ENCODE results near the gene STK25. TPM values are rescaled to one million over a fixed set of nuclear protein-coding genes. Genes with fewer than 3 reads are reported as not detected.
A peak's percentile ranks its signal among the peaks of the same experiment; 100 is the strongest.

STK25 gene
- total RNA-seq, result 240 and 367 TPM in 2 replicates

DNA sequence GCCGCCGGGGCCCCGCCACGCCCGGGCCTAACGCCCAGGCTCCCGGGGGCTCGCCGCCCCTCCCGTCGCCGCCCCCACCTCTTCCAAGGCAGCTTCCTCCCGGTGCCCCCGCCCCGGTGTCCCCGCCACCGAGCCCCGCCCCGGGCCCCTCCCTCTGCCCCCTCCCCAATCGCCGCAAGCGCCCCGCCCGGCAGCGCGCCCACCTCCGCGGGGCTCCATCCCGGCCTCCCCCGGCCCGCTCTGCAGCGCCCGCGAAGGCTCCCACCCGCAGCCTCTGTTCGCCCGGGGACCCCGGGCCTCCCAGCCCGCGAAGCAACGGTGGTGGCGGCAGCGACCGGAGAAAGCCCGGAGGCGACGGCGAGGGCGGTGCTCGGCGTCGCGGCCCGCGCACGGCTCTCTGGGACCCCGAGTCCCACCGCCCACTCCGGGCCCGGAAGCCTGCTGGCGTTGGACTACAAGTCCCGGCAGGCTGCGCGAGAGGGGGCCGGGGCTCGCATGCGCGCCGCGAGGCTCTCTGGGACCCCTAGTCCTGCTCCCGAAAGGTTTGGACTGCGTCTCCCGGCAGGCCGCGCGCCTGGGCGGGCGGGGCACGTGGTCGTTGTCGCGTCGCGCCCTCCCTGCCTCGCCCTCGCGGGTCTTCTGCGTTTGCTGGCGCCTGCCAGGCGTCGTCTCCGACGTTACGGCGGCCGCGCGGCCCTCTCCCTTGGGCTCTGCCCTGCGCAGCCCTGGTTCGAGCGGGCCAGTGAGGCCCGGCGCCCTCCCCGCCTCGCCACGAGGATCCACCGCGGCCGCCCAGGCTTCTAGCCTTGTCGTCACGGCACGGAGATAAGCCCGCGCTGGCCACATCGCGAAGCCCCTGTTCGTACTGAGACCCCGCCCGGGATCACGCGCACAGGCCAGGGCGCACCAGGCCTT is at the start of gene STK25:
Gene STK25 (minus strand): TSS at position 345 of the 915 bp plus-strand sequence. CDS start 549 bp downstream, outside the sequence.
- DNase-seq (ENCODE audit: low read depth in 2 of 2), result peak; percentile 99

DNA sequence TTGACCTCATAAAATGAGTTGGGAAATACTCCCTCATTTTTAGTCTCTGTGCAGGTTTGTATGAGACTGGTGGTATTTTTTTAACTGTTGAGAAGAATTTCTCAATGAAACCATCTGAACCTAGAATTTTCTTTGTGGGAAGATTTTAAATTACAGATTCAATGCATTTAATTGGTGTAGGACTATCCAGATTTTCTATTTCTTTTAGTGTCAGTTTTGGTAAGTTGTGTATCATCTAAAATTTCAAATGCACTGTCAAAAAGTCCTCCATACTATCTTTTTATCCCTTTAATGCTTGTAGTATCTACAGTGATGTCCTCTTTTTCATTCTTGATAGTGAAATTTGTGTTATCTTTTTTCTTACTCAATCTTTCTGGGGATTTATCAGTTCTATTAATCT is 48.4 kb upstream of the STK25 start:
- DNase-seq (ENCODE audit: low read depth in 2 of 2), result no peak

DNA sequence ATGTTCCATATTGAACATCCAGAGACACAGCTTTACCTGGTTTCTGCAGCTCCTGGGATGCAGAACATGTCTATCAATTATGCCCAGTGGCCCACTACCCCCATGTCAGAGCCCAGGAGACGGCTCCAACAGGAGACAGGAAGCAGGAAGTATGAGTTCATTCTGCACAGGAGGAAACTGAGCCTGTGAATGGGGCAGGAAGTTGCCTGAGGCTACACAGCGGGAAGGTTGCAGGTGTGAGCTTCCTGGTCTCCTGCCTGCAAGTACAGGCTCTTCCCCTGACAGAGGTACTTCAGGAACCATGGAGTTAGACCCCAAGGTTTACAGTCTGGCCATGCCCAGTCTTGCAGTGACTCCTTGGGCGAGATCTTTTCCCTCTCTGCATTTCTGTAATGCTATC is 47.3 kb upstream of the STK25 start:
- no peak for DNase-seq (ENCODE audit: low read depth in 2 of 2)

DNA sequence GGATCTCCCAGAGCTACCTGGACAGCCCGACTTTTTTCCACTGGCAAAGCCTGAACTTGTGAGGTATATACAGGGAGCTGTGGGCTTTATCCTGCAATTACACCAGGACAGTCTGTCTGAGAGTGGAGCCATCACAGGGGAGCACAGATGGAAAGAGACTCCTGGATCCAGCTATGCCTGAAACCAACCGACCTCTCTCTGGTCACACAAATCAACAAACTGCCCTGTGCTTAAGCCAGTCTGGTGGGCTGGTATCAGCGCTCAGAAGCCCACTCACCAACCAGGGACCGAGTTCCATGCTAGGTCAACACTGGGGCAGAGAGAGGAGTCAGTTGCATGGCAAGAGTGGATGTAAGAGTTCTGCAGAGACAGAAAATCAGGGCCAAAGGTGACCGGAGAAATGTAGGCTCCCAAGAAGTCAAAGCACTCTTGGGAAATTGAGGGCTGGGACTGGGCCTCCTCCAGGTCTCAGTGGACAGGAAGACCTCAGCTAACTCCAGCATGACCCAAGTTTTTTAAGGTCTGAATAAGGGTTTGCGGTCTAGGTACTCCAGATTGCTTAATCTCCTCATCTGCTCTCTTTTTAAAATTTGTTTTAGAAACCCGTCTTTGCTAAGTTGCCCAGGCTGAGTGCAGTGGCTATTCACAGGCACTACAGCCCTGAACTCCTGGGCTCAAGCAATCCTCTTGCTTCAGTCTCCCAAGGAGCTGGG is 46.4 kb upstream of the STK25 start:
- no peak for DNase-seq (ENCODE audit: low read depth in 2 of 2)

DNA sequence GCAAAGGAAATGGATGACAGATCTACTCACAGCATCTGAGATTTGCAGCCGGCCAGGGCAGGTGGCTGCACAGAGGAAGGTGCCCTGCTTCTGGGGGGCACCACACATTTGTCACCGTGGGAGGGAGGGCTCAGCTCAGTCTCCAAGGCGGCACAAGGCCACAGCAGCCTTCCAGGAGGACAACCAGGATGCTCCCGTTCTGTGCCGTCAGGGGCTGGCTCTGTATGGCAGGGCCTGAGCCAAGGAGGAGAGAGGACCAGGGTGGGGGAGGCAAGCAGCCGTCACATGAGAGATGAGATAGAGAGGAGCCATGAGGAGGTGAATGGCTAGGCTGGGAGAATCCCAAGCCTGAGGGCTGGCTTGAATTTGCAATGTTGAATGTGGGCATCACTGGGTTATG is 45.6 kb upstream of the STK25 start:
- DNase-seq (ENCODE audit: low read depth in 2 of 2), result no peak

DNA sequence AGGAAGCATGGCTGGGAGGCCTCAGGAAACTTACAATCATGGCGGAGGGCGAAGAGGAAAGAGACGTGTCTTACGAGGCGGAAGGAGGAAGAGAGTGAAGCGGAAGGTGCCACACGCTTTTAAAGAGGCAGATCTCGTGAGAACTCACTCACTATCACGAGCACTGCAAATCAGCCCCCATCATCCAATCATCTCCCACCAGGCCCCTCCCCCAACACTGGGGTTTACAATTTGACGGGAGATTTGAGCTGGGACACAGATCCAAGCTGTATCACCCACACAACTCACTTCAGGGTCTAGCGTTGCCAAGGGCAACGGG is 45.1 kb upstream of the STK25 start:
- DNase-seq (ENCODE audit: low read depth in 2 of 2), result no peak

DNA sequence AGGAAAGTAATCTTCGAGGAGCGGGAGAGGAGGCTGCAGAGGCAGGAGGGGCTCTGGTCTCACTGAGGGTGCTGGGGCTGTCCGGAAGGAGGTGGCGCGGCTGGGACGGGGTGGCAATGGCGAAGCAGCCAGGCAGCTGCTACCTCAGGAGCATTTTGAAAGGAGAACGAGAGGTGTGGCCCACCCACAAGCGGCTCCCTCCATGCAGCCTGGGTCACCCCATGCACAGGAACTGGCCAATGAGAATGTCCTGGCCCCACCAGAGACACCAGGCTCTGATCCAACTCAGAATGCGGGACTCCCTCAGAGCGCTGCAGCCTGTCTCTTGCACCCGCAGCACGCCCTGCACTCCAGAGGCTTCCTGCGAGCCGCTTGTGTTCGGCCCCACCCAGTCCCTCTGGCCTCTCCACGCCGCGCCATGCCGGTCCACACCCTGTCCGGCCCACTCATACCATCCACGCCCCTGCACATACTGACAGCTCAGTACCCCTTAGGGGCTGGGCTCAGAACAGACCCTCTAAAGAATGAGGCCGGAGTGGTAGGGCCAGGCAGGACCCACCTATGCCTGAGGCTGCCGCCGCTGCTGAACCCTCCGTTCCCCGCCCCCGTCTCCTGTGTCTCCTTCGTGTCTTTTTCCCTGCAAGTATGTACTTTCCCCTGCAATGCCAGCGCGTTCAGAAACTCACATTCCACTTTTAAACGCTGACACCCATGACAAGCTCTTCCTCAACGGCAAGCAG is 43.8 kb upstream of the STK25 start:
- DNase-seq (ENCODE audit: low read depth in 2 of 2), result no peak

DNA sequence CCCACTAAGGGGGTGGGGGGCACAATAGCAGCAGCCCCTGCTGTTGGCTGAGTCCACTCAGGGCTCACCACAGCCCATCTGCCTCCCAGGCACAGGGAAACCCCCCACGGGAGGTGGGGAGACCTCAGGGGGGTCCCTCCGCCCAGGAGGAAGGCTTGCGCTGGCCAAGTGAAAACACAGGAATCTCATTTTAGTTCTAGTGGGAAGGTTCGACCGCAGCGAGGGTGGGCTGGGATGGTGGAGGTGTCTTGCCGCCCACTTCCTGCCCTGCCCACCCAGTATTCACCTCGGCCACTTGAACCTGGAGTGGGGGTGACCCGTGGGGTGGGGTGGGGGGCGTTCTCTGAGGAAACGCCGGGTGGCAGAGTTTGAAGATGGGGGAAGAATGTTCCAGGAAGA is 43.2 kb upstream of the STK25 start:
- no peak for DNase-seq (ENCODE audit: low read depth in 2 of 2)

DNA sequence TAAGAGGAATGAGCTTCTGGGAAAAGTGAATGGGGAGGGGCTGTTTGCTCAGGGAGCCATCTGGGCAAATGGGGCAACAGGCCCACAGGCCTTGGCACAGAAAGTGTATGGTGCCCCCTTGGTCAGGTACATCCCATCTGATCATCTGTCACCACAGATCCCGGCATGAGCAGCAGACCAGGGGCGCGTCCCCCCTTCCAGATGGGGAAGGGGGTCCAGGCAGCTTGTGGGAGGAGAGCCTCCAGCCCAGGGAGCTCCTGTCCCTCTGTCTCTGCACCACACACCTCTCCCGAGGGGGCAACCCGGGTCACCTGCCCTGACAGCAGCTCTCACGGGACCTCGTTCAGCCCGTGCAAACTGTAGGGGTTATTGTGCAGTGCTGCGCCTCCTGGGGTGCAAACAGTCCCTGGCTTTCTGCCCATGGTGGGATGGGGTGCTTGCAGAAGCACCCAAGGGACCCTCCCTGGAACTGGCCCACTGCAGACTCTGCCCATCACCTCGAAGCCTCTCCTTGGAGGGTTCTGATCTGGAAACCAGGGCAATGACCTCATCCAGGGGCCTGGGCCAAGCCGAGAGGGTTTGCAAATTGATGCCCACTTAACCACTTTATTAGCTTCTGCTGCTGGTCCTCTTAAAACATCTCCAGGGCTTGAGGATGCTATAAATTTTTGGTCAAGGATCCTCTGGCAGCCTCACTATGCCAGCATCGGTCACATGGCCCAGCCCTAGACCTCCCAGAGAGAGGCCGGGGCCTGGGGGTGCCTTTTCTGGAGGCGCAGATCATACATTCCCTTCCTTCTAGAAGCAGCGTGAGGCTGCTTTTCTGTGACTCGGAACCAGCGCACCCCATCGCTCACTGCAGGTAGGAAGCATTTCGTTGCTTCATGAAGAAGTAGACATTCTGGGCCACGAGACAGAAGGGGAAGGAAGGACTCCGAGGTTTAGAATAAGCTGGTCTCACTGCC is 42.5 kb upstream of the STK25 start:
- DNase-seq (ENCODE audit: low read depth in 2 of 2), result no peak

DNA sequence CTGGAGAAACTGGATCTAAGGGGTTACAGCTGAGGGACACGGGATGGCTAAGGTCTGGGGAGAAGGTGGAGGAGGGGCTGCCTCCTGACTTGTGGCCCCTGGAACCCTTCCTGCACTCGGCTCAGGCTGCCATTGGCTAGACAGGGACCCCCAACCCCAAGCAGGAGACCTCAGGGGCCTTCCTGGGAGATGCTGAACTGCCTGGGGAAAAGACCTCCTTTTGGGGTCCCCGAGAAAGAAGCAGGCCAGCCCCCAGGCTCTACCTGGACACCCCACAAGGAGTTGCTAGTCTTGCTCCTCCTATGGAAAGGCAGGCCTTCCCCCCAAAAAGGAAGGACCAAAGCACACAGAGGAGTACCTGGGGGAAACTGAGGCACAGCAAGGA is 40.1 kb upstream of the STK25 start:
- DNase-seq (ENCODE audit: low read depth in 2 of 2), result no peak

DNA sequence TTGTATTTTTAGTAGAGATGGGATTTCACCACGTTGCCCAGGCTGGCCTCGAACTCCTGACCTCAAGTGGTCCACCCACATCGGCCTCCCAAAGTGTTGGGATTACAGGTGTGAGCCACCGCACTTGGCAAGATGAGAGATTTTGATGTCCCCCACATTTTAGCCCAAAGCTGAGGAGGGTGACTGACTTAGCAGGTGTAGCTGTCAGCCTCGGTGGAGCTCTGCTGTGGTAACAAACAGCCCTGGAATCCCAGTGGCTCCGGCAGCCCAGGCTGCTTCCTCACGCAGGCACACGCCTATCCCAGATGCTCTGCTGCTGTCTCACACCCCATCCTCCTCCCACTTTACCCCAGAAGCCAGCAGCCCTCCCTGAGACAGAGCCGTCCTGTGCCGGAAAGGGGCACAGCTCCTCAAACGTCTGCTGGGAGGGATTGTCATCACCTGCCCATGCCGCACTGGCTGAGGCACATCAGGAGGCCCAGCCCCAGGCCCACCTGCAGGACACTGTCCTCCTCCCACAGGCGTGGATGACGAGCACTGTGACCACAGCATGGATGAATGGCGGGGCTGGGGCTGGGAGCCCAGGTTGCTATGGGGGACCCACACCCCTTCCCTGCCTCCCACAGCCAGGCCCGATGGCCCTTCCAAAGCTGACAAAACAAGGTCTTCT is 39.5 kb upstream of the STK25 start:
- no peak for DNase-seq (ENCODE audit: low read depth in 2 of 2)

DNA sequence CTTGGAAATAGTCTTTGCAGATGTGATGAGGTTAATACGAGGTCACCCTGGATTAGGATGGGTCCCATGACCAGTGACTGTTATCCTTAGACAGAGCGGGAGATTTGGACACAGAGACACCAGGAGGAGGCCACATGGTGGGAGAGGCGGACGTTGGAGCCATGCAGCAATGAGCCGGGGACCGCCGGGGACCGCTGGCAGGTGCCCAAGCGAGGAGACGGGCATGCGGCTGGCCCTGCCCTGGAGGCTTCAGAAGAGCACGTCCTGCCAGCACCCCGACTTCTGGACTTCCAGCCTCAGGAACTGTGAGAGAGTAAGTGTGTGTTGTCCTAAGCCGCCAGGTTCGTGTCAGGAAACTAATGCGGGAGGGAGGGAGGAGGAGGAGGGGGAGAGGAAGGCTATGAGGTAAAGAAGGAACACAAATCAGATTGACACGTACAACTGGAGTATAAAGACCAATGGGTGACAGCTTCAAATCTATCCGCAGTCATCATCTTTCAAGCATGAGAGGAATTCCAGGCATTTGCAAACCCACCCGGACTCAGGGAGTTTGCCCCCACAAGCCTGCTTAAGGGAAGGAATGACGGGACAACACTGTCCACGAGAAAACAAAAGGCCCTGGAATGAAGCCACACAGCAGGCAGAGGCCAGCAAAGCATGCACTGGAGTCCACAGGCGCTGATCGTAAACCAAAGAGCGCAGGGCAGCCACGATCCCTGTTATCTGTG is 38.6 kb upstream of the STK25 start:
- peak; percentile 84 to 92 for DNase-seq (ENCODE audit: low read depth in 2 of 2)

DNA sequence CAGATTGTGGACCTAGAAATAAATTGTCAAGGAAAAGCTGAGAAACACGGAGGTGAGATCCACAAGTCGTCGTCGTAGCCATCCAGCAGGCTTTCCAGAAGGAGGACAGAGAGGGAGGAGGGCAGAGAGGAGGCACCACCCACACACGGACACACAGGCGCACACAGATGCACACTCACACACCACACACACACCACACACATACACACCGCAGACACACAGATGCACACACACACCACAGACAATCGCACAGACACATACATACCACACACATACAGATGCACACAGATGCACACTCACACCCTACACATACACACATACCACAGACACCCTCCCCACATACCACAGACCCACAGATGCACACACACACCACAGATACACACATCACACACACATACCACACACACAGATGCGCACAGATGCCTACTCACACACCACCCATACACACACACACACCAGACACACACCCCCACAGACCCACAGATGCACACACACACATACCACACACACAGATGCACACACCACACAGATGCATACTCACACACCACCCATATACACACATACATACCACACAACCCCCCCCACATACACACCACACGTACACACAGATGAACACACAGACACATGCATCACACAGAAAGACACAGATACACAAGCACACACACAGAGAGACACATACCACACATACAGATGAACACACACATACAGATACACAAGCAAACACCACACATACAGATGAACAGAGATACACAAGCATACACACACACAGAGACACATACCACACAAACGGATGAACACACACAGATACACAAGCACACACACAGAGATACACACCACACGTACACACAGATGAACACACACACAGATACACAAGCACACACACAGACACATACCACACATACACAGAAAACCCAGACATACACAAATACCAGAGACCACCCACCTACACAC is 37.4 kb upstream of the STK25 start:
- peak in 1 of 2 donors; percentile 43 for DNase-seq (ENCODE audit: low read depth in 2 of 2)

DNA sequence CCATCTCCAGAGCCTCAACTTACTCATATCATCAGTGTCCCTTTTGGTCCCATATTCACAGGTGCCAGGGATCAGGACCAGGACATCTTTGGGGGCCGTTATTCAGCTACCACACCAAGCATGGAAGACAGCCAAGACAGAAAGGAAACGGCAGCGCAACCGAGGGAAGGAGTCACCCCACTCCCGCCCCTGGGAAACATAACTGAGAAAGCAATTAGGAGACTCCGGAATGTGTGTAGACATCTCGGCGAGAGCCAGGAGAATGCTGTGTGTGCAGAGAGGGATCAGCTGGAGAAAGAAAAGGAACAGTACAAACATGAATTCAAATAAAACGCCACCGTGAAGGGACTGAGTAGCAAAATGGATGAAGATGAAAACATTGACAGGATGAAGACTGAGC is 36.7 kb upstream of the STK25 start:
- peak in 1 of 2 donors; percentile 86 for DNase-seq (ENCODE audit: low read depth in 2 of 2)

DNA sequence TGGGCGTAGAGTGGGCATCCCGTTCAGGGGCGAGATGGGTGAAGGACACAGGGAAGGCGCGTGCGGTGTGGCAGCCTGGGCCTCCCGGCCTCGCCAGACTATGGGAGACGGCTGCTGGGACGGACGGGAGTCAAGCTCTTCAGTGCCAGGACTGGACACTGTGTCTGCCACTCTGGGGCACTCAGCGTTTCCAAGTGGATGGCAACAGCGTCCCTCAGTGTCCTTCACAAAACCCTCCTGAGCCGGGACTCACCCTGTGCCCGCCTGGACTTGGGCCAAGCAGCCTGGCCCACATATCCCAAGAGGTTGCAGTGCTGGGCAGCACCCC is 33.9 kb upstream of the STK25 start:
- no peak for DNase-seq (ENCODE audit: low read depth in 2 of 2)

DNA sequence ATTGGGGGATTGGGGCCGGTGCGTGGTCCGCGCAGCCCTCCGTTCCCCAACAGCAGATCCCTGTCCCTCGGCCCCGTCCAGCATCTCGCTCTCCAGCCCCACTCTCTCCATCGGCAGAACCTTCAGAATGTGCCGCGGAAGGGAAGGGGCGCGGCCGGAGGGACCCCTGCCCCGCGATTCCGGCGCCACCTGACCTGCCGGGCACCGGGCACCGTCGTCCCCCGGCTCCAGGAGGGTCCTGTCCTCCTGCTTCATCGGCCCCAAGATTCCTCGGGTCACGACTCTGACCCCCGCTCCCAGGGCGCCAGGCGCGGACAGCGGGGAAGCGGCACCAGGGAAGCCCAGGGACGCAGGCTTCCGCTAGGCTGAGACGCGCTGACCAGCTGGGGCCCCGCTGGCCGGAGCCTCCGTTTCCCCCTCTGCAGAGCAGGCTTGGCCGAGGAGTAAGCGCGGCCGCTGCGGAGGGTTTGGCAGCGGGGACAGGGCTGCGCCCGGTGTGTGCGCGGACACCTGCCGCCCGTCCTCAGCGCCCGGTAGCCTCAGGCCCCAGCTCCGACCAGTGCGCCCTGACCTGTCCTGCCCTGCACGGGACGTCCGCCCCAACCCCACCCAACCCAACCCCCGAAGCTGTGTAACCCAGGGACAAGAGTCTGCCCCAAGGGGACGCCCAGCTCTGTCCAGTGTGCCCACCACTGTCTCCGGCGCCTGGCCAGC is 33.3 kb upstream of the STK25 start:
- DNase-seq (ENCODE audit: low read depth in 2 of 2), result no peak

DNA sequence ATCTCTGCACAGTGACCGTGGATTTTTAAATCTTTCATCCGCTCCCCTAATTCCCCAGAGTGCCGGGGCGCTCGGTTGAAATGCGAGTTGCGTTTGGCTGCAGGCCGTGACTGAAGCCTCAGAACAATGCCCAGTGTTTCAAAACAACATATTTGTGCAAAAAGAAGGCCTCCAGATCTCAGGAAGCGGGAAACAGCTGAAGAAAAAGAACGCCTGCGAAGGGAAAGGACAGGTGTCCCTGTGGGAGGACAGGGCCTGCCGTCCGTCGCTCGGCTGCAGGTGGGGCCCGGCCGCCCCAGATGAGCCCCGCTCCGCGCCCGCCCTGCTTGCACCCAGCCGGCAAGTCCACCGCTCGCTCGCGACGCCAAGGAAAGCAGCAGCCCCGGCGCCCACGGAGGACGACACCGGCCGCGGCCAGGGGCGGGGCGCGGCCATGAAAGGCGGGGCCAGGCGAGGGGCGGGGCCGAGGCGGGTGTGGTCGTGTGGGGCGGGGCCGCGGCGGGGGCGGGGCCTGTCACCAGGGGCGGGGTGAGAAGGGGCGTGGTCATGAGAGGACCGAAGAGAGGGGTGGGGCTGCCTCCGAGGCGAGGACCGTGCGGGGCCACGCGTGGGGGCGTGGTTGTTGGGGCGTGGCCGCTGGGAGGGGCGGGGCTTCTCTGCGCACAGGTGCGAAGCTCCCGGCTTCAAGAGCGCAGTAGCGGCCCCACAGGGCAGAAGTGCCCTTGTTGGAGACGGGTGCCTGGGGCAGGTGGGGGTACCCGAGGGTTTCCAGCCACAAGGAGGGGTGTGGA is 32.6 kb upstream of the STK25 start:
- DNase-seq (ENCODE audit: low read depth in 2 of 2), result peak; percentile 50 to 77

Data from lung microvascular endothelial cell (primary cell).